Esophagus muscularis mucosa (tissue), 3 donors: ENCODE measurements around the gene SMIM14.

ENCODE experiments used
- POLR2A ChIP-seq: fragments of 450-650 bp; IDR thresholded peaks from one replicate; pipeline ENCODE4 v1.6.1; 2017; ENCODE audit warnings: antibody characterized with exemption, moderate library complexity, mild to moderate bottlenecking, low read depth
- TF ChIP-seq, protein P1 (sequence below), 3 experiments: fragments of 200-600 bp in 2 of 3; fragments of 450-650 bp in 1 of 3; sonication (generic) in 2 of 3; IDR thresholded peaks; one replicate each; pipeline ENCODE4 v1.5.1; 2017 to 2019; ENCODE audit warnings: antibody characterized with exemption in 3 of 3, mild to moderate bottlenecking in 2 of 3, moderate library complexity in 1 of 3

DNA sequence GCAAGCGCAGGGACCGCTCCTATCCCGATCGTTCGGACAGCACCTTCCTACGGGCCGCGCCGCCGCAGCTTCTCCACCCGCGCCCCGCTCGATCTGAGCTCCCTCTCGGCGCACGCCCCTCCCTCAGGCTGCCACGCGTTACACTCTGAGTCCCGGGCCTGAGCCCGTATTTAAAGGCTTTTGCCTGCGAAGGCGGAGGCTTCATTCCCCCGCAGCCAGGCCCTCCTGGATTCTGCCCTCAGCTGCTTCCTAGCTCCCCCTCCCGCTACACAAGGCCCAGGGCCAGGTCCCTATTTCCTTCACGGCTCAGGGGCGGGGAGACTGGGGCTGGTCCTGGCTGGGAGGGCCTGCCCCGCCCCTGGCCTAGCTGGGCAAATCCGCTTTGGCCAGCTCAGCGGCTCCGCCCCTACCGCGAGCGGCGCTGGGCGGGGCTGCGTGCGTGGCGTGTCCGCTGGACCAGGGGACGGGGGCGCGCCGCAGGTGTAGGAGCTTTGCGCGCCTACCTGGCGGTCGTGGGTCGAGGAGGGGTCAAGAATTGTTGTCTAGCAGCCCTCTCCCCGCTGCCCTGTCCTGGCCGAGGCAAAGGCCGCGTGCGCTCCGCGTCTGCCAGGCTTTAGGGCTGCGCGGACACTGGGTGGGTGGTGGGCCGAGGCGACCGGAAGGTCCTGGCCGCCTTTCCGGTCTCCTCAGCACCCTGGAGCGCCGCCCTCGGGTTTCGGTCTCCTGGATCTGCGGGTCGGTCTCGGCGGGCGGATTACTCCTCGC, 111.2 kb downstream of the SMIM14 start, which contains the start of gene UGDH:
- peak; percentile 87 for TF ChIP-seq POLR2A
- TF ChIP-seq, protein P1, sequence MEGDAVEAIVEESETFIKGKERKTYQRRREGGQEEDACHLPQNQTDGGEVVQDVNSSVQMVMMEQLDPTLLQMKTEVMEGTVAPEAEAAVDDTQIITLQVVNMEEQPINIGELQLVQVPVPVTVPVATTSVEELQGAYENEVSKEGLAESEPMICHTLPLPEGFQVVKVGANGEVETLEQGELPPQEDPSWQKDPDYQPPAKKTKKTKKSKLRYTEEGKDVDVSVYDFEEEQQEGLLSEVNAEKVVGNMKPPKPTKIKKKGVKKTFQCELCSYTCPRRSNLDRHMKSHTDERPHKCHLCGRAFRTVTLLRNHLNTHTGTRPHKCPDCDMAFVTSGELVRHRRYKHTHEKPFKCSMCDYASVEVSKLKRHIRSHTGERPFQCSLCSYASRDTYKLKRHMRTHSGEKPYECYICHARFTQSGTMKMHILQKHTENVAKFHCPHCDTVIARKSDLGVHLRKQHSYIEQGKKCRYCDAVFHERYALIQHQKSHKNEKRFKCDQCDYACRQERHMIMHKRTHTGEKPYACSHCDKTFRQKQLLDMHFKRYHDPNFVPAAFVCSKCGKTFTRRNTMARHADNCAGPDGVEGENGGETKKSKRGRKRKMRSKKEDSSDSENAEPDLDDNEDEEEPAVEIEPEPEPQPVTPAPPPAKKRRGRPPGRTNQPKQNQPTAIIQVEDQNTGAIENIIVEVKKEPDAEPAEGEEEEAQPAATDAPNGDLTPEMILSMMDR (IDR thresholded peaks at IDR 0.05) = peak in 1 of 3 experiments; percentile 16
